ENCODE results near the gene STK32B.
"Not testable (repeated sequence)": the region's sequence is repeated elsewhere in the genome, so short reads cannot be mapped to it uniquely, and the experiment has no call there.

STK32B gene

GRCh38 chr4:5280069-5280468 lies 228.8 kb downstream of the STK32B start:
- not testable (repeated sequence) for DNase-seq

GRCh38 chr4:5280828-5281227 lies 229.5 kb downstream of the STK32B start:
- peak in 1 of 3 donors; percentile 19 for DNase-seq

- no peak for DNase-seq
Measured at GRCh38 chr4:5283837-5284236, 232.6 kb downstream of the STK32B start.

- DNase-seq: no peak
Measured at GRCh38 chr4:5284517-5284916, 233.2 kb downstream of the STK32B start.

GRCh38 chr4:5292101-5292500 lies 240.8 kb downstream of the STK32B start:
- no peak for DNase-seq

- DNase-seq: not testable (repeated sequence)
Measured at GRCh38 chr4:5298000-5298787, 246.9 kb downstream of the STK32B start.

- DNase-seq: no peak
Measured at GRCh38 chr4:5300283-5300682, 249.0 kb downstream of the STK32B start.

GRCh38 chr4:5307928-5308327 lies 256.6 kb downstream of the STK32B start:
- DNase-seq: no peak

GRCh38 chr4:5322321-5322720 lies 271.0 kb downstream of the STK32B start:
- no peak for DNase-seq

GRCh38 chr4:5330339-5330989 lies 279.2 kb downstream of the STK32B start:
- DNase-seq: no peak

- no peak for DNase-seq
Measured at GRCh38 chr4:5337731-5338130, 286.5 kb downstream of the STK32B start.

- no peak for DNase-seq
Measured at GRCh38 chr4:5338531-5338930, 287.3 kb downstream of the STK32B start.

GRCh38 chr4:5340991-5341451 lies 289.7 kb downstream of the STK32B start:
- no peak for DNase-seq

- DNase-seq: no peak
Measured at GRCh38 chr4:5341526-5341925, 290.2 kb downstream of the STK32B start.

GRCh38 chr4:5355846-5356245 lies 304.6 kb downstream of the STK32B start:
- DNase-seq: no peak

- DNase-seq: no peak
Measured at GRCh38 chr4:5357870-5358269, 306.6 kb downstream of the STK32B start.

- DNase-seq: peak in 2 of 3 donors; percentile 25 to 31
Measured at GRCh38 chr4:5361968-5362367, 310.7 kb downstream of the STK32B start.

GRCh38 chr4:5364406-5364805 lies 313.1 kb downstream of the STK32B start:
- DNase-seq: no peak

GRCh38 chr4:5365071-5366008 lies 314.1 kb downstream of the STK32B start:
- peak in 2 of 3 donors; percentile 0 to 2 for DNase-seq

GRCh38 chr4:5366009-5366386 lies 314.7 kb downstream of the STK32B start:
- no peak for DNase-seq

- no peak for DNase-seq
Measured at GRCh38 chr4:5366421-5366820, 315.1 kb downstream of the STK32B start.

- no peak for DNase-seq
Measured at GRCh38 chr4:5368426-5368825, 317.1 kb downstream of the STK32B start.

- no peak for DNase-seq
Measured at GRCh38 chr4:5370286-5370685, 319.0 kb downstream of the STK32B start.
